GM12891 (cell line): Measurements from ENCODE around the gene TNFAIP2.

ENCODE experiments used
- POLR2A ChIP-seq: IDR thresholded peaks from 2 replicates; pipeline ENCODE4 v1.6.1; 2011; ENCODE audit warnings: low read depth, low read length, control low read depth
- POLR2AphosphoS5 ChIP-seq: IDR thresholded peaks from 2 replicates; pipeline ENCODE4 v1.6.1; 2011; ENCODE audit warnings: low read depth, low read length, control low read depth
- TAF1 ChIP-seq: IDR thresholded peaks from 2 replicates; pipeline ENCODE4 v1.6.1; 2011; ENCODE audit warnings: low read depth, low read length, control low read depth

GRCh38 chr14:103131580-103131979 is 8.3 kb downstream of the TNFAIP2 start:
- TF ChIP-seq TAF1 (no peak), POLR2A (no peak), POLR2AphosphoS5 (no peak)
